ENCODE results near the gene CUEDC2. TPM values are rescaled to one million over a fixed set of nuclear protein-coding genes. Genes with fewer than 3 reads are reported as not detected.
A peak's percentile ranks its signal among the peaks of the same experiment; 100 is the strongest.

Gene CUEDC2
- total RNA-seq, 4 donors from 2014 or later: 61.4 to 84.3 (median 67.5) TPM

GRCh38 chr10:102407425-102408130 is 24.8 kb downstream of the CUEDC2 start:
- TF ChIP-seq POLR2A (IDR thresholded peaks at IDR 0.05) (no peak), POLR2AphosphoS5 (IDR thresholded peaks at IDR 0.05) (peak; percentile 9), EP300 (IDR thresholded peaks at IDR 0.05) (peak; percentile 78)
- H3K4me3 ChIP-seq: peak overlapping the region in 1 of 2 donors; percentile 56
- peaks cover 0 to 11% of the 10 kb centered on the region in 2 donors for H3K36me3 ChIP-seq
- peak; percentile 28 for ATAC-seq
- WGBS, 2 donors (ENCODE audit: low coverage in 1 of 2): 41% methylated on average over 4 to 6 of the region's 13 CpGs
- peak overlapping the region; percentile 76 to 96 (median 88) for H3K27ac ChIP-seq
- H3K9me3 ChIP-seq: no peaks in the 10 kb centered on the region
- peaks cover 59% of the 10 kb centered on the region for H3K27me3 ChIP-seq
- H3K4me1 ChIP-seq: peaks cover 3 to 76% (median 16%) of the 10 kb centered on the region in 3 donors

GRCh38 chr10:102406815-102407214 is 25.6 kb downstream of the CUEDC2 start:
- H3K4me1 ChIP-seq: peaks cover 3 to 84% (median 16%) of the 10 kb centered on the region in 3 donors
- peak; percentile 16 for TF ChIP-seq POLR2AphosphoS5 (IDR thresholded peaks at IDR 0.05)
- TF ChIP-seq EP300 (IDR thresholded peaks at IDR 0.05): no peak
- peaks cover 51% of the 10 kb centered on the region for H3K27me3 ChIP-seq
- no peak overlapping the region for H3K4me3 ChIP-seq
- ATAC-seq: no peak
- no CpG with 5 or more reads among the region's 2 CpGs for WGBS, 2 donors (ENCODE audit: low coverage in 1 of 2)
- H3K27ac ChIP-seq: peak overlapping the region; percentile 51 to 96 (median 88)
- no peaks in the 10 kb centered on the region for H3K9me3 ChIP-seq
- peaks cover 0 to 19% of the 10 kb centered on the region in 2 donors for H3K36me3 ChIP-seq

- H3K27ac ChIP-seq: peak overlapping the region in 3 of 4 donors; percentile 80 to 96 (median 95)
- no peaks in the 10 kb centered on the region for H3K9me3 ChIP-seq
- H3K27me3 ChIP-seq: peaks cover 40% of the 10 kb centered on the region
- peaks cover 0 to 30% of the 10 kb centered on the region in 2 donors for H3K36me3 ChIP-seq
- WGBS, 2 donors (ENCODE audit: low coverage in 1 of 2): 61 to 63% methylated on average over 2 to 4 of the region's 6 CpGs
- H3K4me3 ChIP-seq: no peak overlapping the region
- peaks cover 3 to 84% (median 13%) of the 10 kb centered on the region in 3 donors for H3K4me1 ChIP-seq
- no peak for ATAC-seq
- TF ChIP-seq CTCF (IDR thresholded peaks at IDR 0.05) (no peak), POLR2AphosphoS5 (IDR thresholded peaks at IDR 0.05) (no peak), POLR2A (IDR thresholded peaks at IDR 0.05) (no peak), EP300 (IDR thresholded peaks at IDR 0.05) (no peak)
Measured at GRCh38 chr10:102405632-102406031, 26.7 kb downstream of the CUEDC2 start.

- no peak for TF ChIP-seq POLR2AphosphoS5 (IDR thresholded peaks at IDR 0.05)
- no peak for TF ChIP-seq EP300 (IDR thresholded peaks at IDR 0.05)
- no peak for TF ChIP-seq POLR2A (IDR thresholded peaks at IDR 0.05)
- no peak for TF ChIP-seq CTCF (IDR thresholded peaks at IDR 0.05)
- Histone ChIP-seq H3K4me3 (no peak overlapping the region), H3K9me3 (no peaks in the 10 kb centered on the region), H3K4me1 (peaks cover 0 to 84% (median 8%) of the 10 kb centered on the region in 3 donors), H3K36me3 (peaks cover 0 to 35% of the 10 kb centered on the region in 2 donors), H3K27ac (peak overlapping the region in 3 of 4 donors; percentile 80 to 96 (median 95)), H3K27me3 (peaks cover 35% of the 10 kb centered on the region)
- WGBS, 2 donors (ENCODE audit: low coverage in 1 of 2): no CpG with 5 or more reads among the region's 19 CpGs
- no peak for ATAC-seq
Measured at GRCh38 chr10:102405108-102405571, 27.2 kb downstream of the CUEDC2 start.

- H3K36me3 ChIP-seq: peaks cover 0 to 38% of the 10 kb centered on the region in 2 donors
- no peak overlapping the region for H3K4me3 ChIP-seq
- H3K27ac ChIP-seq: peak overlapping the region in 3 of 4 donors; percentile 80 to 96 (median 95)
- peaks cover 0 to 84% (median 9%) of the 10 kb centered on the region in 3 donors for H3K4me1 ChIP-seq
- no peak for ATAC-seq
- TF ChIP-seq POLR2AphosphoS5 (IDR thresholded peaks at IDR 0.05): no peak
- no peak for TF ChIP-seq EP300 (IDR thresholded peaks at IDR 0.05)
- no peak for TF ChIP-seq POLR2A (IDR thresholded peaks at IDR 0.05)
- no peak for TF ChIP-seq CTCF (IDR thresholded peaks at IDR 0.05)
- H3K9me3 ChIP-seq: no peaks in the 10 kb centered on the region
- H3K27me3 ChIP-seq: peaks cover 29% of the 10 kb centered on the region
- 68 to 75% methylated on average over 7 to 8 of the region's 17 CpGs for WGBS, 2 donors (ENCODE audit: low coverage in 1 of 2)
Measured at GRCh38 chr10:102404361-102405107, 27.8 kb downstream of the CUEDC2 start.

Data from gastroesophageal sphincter (tissue), 4 donors.